ENCODE data around the gene OGFR.

- no peak for TF ChIP-seq REST (IDR thresholded peaks at IDR 0.05; ENCODE audit: unreplicated experiment)
- no peak for TF ChIP-seq CREB1 (CRISPR knock-in tag; IDR thresholded peaks at IDR 0.05; ENCODE audit: low read depth)
- no peak for TF ChIP-seq POLR2AphosphoS5 (IDR thresholded peaks at IDR 0.05; ENCODE audit: low read depth)
- peak; percentile 82 to 89 for TF ChIP-seq CTCF (conservative IDR thresholded peaks at IDR 0.05; ENCODE audit: low read depth in 2 of 2)
- TF ChIP-seq EZH2phosphoT487 (IDR thresholded peaks at IDR 0.05; ENCODE audit: unreplicated experiment), result no peak
Measured at GRCh38 chr20:62808211-62808865, 3.7 kb downstream of the OGFR start.

All from GM23338 (cell line).